ENCODE results near the gene CLECL1. TPM values are rescaled to one million over a fixed set of nuclear protein-coding genes. Genes with fewer than 3 reads are reported as not detected.

The CLECL1 gene
- total and polyA plus RNA-seq, 4 donors: 0.17 to 0.42 (median 0.35) TPM

- Histone ChIP-seq H3K27me3 (ENCODE audit: control insufficient read depth in 4 of 4, insufficient read depth in 4 of 4, low read length in 3 of 4) (no peaks in the 10 kb centered on the region), H3K27ac (ENCODE audit: low read depth in 1 of 2, low read length in 2 of 2) (no peak overlapping the region), H3K9me3 (ENCODE audit: control insufficient read depth in 4 of 4, low read length in 3 of 4) (no peaks in the 10 kb centered on the region), H3K9ac (ENCODE audit: low read depth in 1 of 2, low read length in 2 of 2) (no peak overlapping the region), H3K36me3 (ENCODE audit: control insufficient read depth in 4 of 4, insufficient read depth in 3 of 4, low read depth in 1 of 4, low read length in 3 of 4) (no peaks in the 10 kb centered on the region), H3K4me1 (ENCODE audit: control insufficient read depth in 4 of 4, insufficient read depth in 4 of 4, low read length in 3 of 4) (peaks cover 0 to 1% (median 0%) of the 10 kb centered on the region in 4 donors), H3K4me3 (ENCODE audit: low read depth in 1 of 3, low read length in 3 of 3) (no peak overlapping the region)
- no peak for DNase-seq (ENCODE audit: low spot score)
- TF ChIP-seq, protein P1, sequence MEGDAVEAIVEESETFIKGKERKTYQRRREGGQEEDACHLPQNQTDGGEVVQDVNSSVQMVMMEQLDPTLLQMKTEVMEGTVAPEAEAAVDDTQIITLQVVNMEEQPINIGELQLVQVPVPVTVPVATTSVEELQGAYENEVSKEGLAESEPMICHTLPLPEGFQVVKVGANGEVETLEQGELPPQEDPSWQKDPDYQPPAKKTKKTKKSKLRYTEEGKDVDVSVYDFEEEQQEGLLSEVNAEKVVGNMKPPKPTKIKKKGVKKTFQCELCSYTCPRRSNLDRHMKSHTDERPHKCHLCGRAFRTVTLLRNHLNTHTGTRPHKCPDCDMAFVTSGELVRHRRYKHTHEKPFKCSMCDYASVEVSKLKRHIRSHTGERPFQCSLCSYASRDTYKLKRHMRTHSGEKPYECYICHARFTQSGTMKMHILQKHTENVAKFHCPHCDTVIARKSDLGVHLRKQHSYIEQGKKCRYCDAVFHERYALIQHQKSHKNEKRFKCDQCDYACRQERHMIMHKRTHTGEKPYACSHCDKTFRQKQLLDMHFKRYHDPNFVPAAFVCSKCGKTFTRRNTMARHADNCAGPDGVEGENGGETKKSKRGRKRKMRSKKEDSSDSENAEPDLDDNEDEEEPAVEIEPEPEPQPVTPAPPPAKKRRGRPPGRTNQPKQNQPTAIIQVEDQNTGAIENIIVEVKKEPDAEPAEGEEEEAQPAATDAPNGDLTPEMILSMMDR (IDR thresholded peaks at IDR 0.05; ENCODE audit: low read depth, low read length, missing input control): no peak
- no peak for TF ChIP-seq RXRA (IDR thresholded peaks at IDR 0.05)
- no peak for TF ChIP-seq GABPA (IDR thresholded peaks at IDR 0.05 in 1 of 2, conservative IDR thresholded peaks at IDR 0.05 in 1 of 2)
- TF ChIP-seq EGR1 (IDR thresholded peaks at IDR 0.05; ENCODE audit: low read depth in 2 of 2): no peak
- TF ChIP-seq JUND (IDR thresholded peaks at IDR 0.05): no peak
- no peak for TF ChIP-seq YY1 (IDR thresholded peaks at IDR 0.05)
- no peak for TF ChIP-seq HNF4G (IDR thresholded peaks at IDR 0.05)
- no peak for TF ChIP-seq RAD21 (IDR thresholded peaks at IDR 0.05)
- TF ChIP-seq, protein P2, sequence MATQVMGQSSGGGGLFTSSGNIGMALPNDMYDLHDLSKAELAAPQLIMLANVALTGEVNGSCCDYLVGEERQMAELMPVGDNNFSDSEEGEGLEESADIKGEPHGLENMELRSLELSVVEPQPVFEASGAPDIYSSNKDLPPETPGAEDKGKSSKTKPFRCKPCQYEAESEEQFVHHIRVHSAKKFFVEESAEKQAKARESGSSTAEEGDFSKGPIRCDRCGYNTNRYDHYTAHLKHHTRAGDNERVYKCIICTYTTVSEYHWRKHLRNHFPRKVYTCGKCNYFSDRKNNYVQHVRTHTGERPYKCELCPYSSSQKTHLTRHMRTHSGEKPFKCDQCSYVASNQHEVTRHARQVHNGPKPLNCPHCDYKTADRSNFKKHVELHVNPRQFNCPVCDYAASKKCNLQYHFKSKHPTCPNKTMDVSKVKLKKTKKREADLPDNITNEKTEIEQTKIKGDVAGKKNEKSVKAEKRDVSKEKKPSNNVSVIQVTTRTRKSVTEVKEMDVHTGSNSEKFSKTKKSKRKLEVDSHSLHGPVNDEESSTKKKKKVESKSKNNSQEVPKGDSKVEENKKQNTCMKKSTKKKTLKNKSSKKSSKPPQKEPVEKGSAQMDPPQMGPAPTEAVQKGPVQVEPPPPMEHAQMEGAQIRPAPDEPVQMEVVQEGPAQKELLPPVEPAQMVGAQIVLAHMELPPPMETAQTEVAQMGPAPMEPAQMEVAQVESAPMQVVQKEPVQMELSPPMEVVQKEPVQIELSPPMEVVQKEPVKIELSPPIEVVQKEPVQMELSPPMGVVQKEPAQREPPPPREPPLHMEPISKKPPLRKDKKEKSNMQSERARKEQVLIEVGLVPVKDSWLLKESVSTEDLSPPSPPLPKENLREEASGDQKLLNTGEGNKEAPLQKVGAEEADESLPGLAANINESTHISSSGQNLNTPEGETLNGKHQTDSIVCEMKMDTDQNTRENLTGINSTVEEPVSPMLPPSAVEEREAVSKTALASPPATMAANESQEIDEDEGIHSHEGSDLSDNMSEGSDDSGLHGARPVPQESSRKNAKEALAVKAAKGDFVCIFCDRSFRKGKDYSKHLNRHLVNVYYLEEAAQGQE (IDR thresholded peaks at IDR 0.05): no peak
- no peak for TF ChIP-seq ZBTB33 (IDR thresholded peaks at IDR 0.05)
- TF ChIP-seq MAX (IDR thresholded peaks at IDR 0.05): no peak
- TF ChIP-seq NR2F2 (IDR thresholded peaks at IDR 0.05): no peak
- TF ChIP-seq TAF1 (conservative IDR thresholded peaks at IDR 0.05): no peak
- TF ChIP-seq HNF4A (conservative IDR thresholded peaks at IDR 0.05): no peak
- TF ChIP-seq FOXA2 (IDR thresholded peaks at IDR 0.05): no peak
- no peak for TF ChIP-seq SP1 (IDR thresholded peaks at IDR 0.05)
- TF ChIP-seq, protein P3, sequence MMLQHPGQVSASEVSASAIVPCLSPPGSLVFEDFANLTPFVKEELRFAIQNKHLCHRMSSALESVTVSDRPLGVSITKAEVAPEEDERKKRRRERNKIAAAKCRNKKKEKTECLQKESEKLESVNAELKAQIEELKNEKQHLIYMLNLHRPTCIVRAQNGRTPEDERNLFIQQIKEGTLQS (IDR thresholded peaks at IDR 0.05): no peak
- WGBS: 70% methylated on average over 3 of the region's 3 CpGs
These were observed 4.2 kb upstream of the CLECL1 start for GRCh38 chr12:9736936-9737705.

Measured in liver (tissue), 9 donors.